Epithelial cell of umbilical artery (primary cell): Measurements from ENCODE around the gene KCTD8. TPM values are rescaled to one million over a fixed set of nuclear protein-coding genes. Genes with fewer than 3 reads are reported as not detected.

Experiments
- total RNA-seq: library from RNA; depleted of rRNA; stranded (reverse); fragments of >200 nt; gene quantifications from 2 replicates; pipeline ENCODE4 v1.2.3, GENCODE V29; 2014

KCTD8 gene
- not detected in 2 replicates for total RNA-seq

GRCh38 chr4:44448521-44449461 lies at the start of gene KCTD8:
KCTD8 (minus strand) TSS chr4:44448809.

Other genes starting within 250 kb of the KCTD8 start
- gene YIPF7, start 202.8 kb upstream of the KCTD8 start, total RNA-seq: not detected in 2 replicates
- gene GUF1, start 229.6 kb upstream of the KCTD8 start, total RNA-seq: 12.0 and 16.7 TPM in 2 replicates